T47D (cell line): ENCODE results near the gene PDLIM7.

Experiments
- DNase-seq, 2 experiments: peaks; one replicate each; pipeline versions ENCODE4 v3.0.0 to v3.0.0-alpha.2; 2011 to 2012; ENCODE audit warnings: low read depth in 1 of 2, low spot score in 1 of 2
- JUND ChIP-seq: IDR thresholded peaks from 2 replicates; pipeline ENCODE4 v1.6.1; 2012; ENCODE audit warnings: low read depth
- in situ Hi-C: cut with HindIII; loops from 2 replicates; pipeline ENCODE4 v1.10.0; 2016; ENCODE audit warnings: low sequenced_read_pairs, low pct_unique_long_range_greater_than_20kb

The PDLIM7 gene

DNA sequence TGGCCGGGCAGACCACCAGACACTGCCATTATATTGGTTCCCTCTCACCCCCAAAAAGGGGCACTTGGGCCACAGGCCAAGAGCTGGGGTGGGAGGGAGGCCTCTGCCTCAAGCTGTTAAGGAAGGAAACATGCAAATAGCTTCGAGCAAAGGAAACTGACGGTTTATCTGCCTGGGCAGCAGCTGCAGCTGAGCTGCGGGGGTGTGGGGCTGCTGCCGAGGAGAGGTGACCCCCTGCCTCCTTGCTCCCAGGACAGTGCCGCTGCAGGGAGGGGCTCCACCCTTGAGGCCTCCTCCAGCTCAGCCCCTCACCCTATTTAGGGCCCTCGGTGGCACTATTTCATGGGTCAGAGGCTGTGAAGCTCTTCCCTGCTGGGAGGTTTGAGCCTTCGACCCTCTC lies 11.4 kb upstream of the PDLIM7 start:
- in situ Hi-C loops: no loop called here
- no peak for DNase-seq
- TF ChIP-seq JUND: no peak

DNA sequence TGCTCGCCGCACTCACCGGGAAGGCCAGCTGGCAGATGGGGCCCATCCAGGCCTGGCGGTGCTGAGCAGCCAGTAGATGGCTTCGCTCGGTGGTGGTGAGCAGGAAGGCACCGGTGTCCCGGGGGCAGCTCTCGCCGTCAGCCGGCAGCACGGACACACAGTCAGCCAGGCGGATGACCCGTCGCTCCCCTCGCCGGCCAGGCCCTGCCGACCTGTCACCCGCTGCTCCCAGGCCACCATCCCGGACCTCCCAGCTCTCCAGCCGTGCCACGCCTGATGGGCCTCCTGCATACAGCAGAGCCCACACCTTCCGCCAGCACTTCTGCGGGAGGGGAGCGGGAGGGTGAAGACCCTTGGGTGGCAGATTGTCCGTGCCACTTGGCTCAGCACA lies 10.8 kb upstream of the PDLIM7 start:
- DNase-seq: no peak
- TF ChIP-seq JUND: no peak
- in situ Hi-C loops: no loop called here

DNA sequence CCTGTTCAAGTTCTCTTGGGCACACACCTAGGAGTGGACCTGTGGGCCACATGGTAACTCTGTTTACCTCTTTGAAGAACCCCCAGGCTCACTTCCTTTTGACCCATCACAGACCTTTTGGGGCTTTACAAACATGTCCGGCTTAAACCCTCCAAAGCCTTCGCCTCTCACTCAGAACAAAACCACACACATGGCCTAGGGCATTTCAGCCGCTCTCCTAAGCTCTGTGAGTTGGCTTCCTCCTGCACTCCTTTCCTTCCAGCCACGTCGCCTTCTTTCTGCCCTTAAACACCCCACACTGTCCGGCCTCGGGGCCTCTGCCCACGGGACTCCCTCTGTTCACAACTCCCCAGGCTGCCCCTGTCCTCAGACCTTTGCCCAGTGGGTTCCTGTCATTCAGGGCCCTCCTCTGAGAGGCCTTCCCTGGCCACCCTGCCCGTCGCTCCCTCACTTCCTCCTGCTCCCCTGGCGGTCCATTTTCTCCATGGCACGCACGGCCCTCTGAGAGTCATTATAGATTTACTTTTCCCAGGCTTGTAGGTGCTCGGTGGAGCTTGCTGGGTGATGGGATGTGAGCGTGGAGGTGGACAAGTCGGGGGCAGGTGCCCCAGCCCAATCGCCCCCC lies 10.3 kb upstream of the PDLIM7 start:
- DNase-seq: peak in 1 of 2 experiments; percentile 32
- no peak for TF ChIP-seq JUND
- in situ Hi-C loops: no loop called here

DNA sequence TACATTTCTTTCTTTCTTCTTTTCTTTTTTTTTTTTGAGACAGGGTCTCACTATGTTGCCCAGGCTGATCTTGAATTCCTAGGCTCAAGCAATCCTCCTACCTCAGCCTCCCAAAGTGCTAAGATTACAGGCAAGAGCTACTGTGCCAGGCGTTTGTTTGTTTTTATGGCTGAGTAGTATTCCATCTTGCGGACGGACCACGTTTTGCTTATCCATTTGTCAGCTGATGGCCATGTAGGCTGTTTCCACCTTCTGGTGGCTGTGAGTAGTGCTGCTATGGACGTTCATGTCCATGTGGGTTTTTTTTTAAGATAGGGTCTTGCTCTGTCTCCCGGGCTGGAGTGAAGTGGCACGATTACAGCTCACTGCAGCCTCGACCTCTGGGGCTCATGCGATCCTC lies 9.8 kb upstream of the PDLIM7 start:
- TF ChIP-seq JUND: no peak
- peak in 1 of 2 experiments; percentile 47 for DNase-seq
- in situ Hi-C loops: no loop called here

DNA sequence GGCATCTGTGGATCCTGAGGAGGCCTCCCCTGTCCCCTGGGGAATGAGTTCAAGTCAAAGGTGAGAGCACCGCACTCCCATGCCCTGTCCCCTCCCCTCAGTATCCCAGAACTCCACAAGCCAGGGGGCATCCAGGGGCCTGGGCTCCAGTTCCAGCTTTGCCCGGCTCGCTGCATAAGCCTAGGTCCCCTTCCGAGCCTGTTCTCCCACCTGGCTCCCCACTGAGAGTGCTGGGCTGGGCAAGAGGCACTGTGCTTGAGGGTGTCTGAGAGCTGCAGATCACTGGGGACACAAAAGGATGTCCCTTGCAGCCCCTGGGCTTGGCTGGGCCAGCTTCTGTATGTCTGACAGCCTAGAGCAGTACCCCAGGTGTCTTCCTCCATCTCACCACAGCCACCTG lies 7.7 kb upstream of the PDLIM7 start:
- no peak for DNase-seq
- in situ Hi-C loops: no loop called here
- TF ChIP-seq JUND: no peak

DNA sequence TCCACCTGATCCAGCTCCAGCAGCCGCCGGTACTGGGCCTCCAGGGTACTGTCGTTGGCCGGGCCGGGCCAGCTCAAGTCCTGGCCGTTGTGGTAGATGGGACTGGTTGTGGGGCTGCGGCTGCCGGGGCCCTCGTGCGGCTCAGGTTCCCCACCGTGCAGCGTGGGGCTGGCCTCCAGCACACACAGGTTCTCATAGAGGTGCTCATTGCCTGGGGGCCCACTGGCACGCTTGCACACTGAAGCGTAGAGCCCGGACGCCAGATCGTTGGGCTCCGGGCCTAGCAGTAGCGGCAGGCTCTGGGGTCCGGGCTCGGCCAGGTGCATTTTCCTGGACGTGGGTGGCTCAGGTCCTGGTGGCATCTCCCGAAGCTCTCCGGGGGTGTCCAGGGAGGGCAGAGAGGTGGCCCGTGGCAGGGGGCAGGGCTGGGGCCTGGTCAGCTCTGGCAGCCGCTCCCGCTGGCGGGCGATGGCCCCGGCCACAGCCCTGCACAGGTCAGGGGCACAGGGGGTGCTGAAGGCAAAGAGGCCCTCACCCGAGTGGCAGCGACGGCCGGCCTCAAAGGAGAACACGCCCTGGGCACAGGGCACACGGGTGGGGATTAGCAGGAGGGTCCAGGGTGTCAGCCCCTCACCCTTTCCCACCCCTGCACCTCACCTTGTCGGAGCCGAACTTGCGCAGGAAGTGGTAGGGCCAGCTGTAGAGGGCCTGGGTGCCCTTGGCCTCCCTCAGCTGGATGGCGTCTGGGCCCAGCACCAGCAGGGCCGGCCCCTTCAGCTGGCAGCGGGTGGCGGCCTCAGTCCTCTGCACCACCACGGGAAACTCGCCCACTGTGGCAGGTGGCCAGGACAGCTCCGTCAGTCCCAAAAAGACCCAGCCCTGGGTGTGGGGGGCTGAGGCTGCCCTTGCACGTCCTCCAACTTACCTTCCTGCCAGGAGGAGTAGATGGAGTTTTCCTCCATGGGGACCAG lies 7.0 kb upstream of the PDLIM7 start:
- in situ Hi-C loops: no loop called here
- TF ChIP-seq JUND: no peak
- no peak for DNase-seq

DNA sequence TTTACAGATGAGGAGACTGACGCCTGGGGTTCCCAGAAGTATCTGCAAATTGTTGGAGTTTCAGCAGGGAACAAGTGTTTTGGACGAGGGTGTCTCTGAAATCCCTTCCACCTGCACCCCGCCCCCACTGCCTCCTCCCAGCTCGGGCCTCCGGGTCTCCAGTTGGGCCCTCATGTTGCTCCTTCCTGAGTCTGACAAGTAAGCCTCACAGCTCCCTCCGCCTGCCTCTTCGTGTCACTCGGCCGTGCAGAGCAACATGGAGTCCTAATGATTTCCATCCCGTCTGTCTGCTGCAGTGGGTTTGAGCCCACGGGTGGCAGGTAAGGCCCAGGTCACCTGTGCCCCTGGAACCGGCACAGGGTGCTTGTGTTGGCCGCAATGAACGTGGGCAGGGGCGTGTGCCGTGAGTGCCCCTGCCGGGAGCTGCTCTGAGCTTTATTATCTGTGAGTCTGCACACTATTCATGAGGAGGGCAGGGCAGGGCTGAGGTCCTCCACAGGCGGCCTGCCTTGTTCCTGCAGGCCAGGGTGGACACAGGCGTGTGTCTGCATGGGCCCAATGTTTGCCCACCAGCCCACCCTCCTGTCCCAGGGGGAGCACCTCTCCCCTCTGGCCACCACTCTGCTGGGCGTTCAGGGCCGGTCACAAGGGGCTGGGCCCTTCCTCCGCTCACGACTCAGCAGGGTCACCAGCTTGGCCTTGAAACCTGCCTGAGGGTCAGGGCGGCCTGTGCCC lies 6.1 kb upstream of the PDLIM7 start:
- no peak for DNase-seq
- TF ChIP-seq JUND: no peak
- in situ Hi-C loops: no loop called here

DNA sequence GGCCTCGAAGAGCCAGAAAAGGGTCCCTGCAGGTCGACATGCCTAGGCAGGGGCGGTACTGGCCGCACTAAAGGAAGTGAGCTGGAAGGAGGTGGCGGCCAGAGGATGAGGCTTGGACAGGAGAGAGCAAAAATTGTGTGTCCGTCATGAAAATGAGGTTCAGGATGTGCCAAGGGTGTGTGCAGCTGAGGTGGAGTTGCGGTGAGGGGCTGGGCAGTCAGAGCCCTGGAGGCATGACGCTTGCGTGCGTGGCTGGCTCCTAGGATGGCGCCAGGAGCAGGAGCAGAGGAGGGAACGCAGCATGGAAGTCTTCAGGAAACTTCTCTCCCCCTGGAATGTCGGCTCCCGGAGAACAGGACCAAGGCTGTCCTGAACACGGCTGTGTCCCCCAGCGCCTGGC lies 5.5 kb upstream of the PDLIM7 start:
- DNase-seq: no peak
- in situ Hi-C loops: no loop called here
- no peak for TF ChIP-seq JUND

DNA sequence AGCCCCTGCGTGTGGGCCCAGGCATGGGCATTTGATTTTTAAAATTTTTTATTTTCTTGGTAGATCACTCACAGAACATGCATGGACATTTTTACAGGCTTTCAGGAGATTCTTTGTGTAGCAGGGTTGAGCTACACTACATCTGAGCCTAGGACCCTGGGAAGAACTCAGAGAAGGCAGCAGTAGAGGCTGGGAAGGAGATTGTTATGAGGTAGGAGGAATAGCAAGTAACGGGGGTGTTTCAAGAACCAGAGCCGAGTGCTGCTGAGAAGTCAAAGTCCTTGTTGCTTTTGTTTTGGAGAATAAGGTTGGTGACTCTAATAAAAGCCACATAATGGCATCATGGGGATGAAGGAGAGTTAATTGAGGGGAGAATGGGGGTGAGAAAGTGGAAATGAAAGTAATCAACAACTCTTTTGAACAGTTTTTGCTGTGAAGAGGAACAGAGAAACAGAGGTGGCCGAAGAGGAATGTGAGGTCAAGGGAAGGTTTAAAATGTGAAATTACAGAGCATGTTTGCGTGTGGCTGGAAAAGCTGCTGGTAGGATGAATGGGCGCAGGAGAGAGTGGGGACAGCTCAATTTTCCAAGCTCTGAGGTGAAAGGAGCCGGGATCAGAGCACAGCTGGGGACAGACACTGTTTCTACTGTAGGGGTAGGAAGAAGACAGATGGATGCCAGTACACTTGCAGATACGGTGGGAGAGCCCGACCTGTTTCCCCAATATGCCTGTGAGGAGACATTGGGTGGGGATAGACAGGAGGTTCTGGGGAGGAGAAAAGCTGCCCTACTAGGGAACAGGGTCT lies 4.7 kb upstream of the PDLIM7 start:
- no peak for DNase-seq
- in situ Hi-C loops: no loop called here
- no peak for TF ChIP-seq JUND

DNA sequence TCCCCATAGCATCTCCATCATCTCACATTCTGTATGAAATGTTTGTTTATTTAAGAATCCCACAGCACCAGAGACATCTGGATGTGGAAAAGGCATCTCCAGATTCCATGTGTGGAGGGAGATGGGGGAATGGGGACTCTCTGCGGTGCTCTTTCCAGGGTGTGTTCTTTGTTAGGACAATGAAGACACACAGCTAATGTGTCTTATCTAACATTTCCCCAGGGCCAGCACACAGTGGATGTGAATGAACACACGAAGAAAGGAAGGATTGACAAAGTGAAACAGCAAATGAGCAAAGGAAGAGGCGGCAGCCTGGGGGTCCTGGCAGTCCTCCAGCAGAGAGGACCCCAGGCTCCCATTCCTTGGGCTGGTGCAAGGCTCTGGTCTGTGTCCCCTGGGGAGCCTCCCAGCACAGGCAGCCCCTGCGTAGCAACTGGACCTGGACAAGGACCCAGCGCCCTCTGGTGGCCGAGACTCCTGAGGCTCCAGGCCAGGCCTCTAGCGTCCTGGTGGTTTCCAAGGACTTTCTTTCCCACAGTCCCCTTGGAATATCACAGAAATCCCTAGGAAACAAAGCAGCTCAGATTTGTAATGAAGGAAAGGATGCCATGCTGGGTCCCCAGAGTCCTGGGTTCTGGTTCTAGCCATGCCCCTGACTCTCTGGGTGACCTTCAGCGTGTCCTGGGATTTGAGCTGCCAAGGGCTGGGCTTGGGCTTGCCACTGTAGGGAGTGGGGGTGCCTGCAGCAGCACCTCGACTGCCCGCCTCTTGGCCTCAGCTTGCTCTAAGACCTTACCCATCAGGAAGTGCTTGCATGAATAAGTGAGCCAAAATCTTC lies 3.5 kb upstream of the PDLIM7 start:
- in situ Hi-C loops: no loop called here
- no peak for TF ChIP-seq JUND
- peak; percentile 82 to 87 for DNase-seq

DNA sequence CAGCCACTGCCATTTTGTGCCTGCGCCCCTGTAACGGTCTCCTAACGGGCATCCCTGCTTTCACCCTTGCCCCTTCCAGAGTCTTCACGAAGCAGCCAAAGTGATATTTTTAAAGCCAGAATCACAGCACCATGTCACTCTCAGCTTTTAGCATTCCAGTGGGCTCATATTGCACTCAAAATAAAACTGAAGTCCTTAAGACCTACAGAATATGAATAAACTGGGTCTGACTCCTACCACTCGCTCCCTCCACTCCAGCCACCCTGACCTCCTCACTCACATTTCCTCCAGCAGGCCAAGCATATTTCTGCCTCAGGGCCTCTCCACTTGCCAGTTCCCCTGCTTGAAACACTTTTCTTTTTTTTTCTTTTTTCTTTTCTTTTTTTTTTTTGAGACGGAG lies 2.4 kb upstream of the PDLIM7 start:
- no peak for TF ChIP-seq JUND
- in situ Hi-C loops: no loop called here
- DNase-seq: no peak
